Activated naive CD8-positive, alpha-beta T cell (primary cell): ENCODE results near the gene SLC12A2.

Experiments
- H3K27ac Mint-ChIP-seq: one replicate; pipeline ENCODE4 v1.8.0; 2021; ENCODE audit warnings: mixed read lengths
- H3K27me3 Mint-ChIP-seq: one replicate; pipeline ENCODE4 v1.8.0; 2021; ENCODE audit warnings: mixed read lengths
- H3K36me3 Mint-ChIP-seq: one replicate; pipeline ENCODE4 v1.8.0; 2021; ENCODE audit warnings: mixed read lengths
- H3K4me1 Mint-ChIP-seq: one replicate; pipeline ENCODE4 v1.8.0; 2021; ENCODE audit warnings: low read depth, mixed read lengths
- H3K4me3 Mint-ChIP-seq: one replicate; pipeline ENCODE4 v1.8.0; 2021; ENCODE audit warnings: mild to moderate bottlenecking, mixed read lengths
- H3K9me3 Mint-ChIP-seq: one replicate; pipeline ENCODE4 v1.8.0; 2021; ENCODE audit warnings: low read depth, mixed read lengths

SLC12A2 gene

DNA sequence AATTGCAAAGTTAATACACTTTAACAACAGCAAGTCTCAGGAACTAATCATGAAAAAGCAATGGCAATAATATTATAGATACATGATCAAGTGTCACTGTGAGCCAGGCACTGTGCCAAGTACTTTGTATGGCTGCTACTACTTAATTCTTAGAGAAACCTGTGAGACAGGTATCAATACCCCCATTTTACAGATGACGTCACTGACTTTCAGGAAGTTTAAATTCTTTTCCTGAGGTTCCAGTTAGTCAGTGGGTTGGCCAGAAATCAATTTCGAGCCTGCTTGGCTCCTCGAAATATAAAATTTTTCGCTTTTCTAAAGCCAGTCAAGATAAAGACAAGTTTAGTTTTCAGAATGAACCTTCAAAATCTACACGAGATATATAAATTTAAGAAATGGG lies 130.3 kb downstream of the SLC12A2 start:
- no peaks in the 10 kb centered on the region for H3K9me3 Mint-ChIP-seq
- H3K4me1 Mint-ChIP-seq = no peaks in the 10 kb centered on the region
- no peaks in the 10 kb centered on the region for H3K27me3 Mint-ChIP-seq
- H3K36me3 Mint-ChIP-seq = no peaks in the 10 kb centered on the region
- no peak overlapping the region for H3K27ac Mint-ChIP-seq
- H3K4me3 Mint-ChIP-seq = no peak overlapping the region

DNA sequence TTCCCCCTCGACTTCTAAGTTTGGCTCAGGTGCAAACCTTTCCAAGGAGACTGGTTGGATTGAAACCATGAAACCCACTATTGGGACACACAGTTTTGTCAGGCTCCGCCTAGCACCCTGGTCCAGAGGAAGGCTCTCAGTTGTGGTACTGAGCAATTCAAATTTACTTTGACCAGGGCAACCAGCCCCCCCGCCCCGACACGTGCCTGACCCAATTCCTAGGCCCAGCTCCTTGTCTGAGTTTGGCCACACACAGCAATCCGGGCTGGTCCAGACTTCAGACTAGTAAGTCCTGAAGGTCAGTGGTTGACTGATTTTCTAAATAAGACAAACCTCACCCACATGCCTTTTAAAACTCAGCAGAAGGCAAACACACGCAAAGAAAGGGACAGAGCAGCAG lies 132.7 kb downstream of the SLC12A2 start:
- Mint-ChIP-seq H3K4me3 (no peak overlapping the region), H3K36me3 (no peaks in the 10 kb centered on the region), H3K27ac (no peak overlapping the region), H3K27me3 (no peaks in the 10 kb centered on the region), H3K4me1 (no peaks in the 10 kb centered on the region), H3K9me3 (no peaks in the 10 kb centered on the region)

DNA sequence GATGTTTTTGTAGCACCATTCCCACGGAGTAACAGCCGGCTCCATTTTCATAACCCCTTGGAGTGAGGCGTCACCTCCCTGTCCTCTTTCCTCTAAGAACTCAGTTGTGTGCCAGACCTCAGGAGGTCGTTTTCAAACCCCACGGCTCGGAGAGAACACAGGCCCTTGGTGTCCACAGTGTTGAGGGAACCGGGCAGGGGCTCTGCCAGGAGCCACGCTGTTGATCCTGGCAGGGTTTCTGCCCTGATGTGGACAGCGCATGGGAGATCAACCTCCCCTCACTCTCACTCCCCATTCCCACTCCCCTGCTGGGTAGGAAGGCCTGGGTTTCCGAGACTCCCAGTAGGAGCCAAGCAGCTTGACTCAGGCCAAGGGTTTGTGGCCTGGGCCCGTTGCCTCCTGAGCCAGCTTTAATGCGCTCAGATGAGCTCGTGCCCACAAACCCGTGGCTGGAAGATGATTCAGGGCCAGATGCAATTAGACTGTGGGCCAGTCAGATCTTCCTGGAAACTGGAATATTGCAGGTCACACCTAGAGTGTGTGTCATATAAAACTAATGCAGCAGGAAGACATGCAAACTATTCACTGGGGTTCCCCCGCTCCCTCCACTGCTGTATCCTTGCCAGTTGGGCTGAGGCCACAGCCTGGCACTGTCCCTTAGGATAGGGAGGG lies 133.4 kb downstream of the SLC12A2 start:
- Mint-ChIP-seq H3K4me1 (no peaks in the 10 kb centered on the region), H3K4me3 (no peak overlapping the region), H3K36me3 (no peaks in the 10 kb centered on the region), H3K9me3 (no peaks in the 10 kb centered on the region), H3K27ac (no peak overlapping the region), H3K27me3 (no peaks in the 10 kb centered on the region)

DNA sequence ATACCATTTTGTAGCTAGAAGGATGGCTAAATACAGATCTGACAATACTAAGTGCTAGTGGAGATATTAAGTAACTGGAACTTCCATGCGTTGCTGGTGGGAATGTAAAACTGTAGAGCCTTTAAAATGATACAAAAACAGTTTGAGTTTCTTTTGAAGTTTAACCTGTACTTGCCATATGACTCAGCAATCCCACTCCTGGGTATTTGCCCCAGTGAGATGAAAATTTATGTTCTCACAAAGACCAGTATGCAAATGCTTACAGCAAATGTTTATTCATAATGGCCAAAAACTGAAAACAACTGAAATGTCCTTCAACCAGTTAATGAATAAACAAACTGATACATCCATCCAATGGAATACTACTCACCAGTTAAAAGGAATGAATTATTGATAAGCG lies 137.3 kb downstream of the SLC12A2 start:
- Mint-ChIP-seq H3K4me3 (no peak overlapping the region), H3K36me3 (no peaks in the 10 kb centered on the region), H3K9me3 (no peaks in the 10 kb centered on the region)

DNA sequence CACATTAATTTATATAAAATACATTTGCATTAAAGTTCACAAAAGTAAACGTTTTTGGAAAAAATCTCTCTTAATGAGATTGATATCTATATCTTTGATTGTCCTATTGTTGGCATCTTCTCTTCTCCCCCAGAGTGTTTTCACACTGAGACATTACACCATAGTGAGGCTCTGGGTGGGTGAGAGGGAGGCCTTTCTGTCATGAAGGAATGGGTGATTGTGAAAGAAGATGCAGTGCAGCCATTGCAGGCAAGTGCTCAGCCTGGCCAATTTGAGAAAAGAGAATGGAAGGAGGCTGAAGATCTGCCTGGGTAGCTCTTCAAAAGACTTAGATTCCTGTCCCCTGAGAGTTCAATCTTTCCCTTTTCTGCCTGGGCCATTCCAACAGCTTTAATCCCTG lies 140.8 kb downstream of the SLC12A2 start:
- Mint-ChIP-seq H3K9me3 (no peaks in the 10 kb centered on the region), H3K27ac (no peak overlapping the region), H3K4me3 (no peak overlapping the region), H3K4me1 (no peaks in the 10 kb centered on the region), H3K36me3 (no peaks in the 10 kb centered on the region), H3K27me3 (no peaks in the 10 kb centered on the region)

More for the DNA sequence above, 137.3 kb downstream of the SLC12A2 start:
- Mint-ChIP-seq H3K27me3 (no peaks in the 10 kb centered on the region), H3K4me1 (no peaks in the 10 kb centered on the region), H3K27ac (no peak overlapping the region)

DNA sequence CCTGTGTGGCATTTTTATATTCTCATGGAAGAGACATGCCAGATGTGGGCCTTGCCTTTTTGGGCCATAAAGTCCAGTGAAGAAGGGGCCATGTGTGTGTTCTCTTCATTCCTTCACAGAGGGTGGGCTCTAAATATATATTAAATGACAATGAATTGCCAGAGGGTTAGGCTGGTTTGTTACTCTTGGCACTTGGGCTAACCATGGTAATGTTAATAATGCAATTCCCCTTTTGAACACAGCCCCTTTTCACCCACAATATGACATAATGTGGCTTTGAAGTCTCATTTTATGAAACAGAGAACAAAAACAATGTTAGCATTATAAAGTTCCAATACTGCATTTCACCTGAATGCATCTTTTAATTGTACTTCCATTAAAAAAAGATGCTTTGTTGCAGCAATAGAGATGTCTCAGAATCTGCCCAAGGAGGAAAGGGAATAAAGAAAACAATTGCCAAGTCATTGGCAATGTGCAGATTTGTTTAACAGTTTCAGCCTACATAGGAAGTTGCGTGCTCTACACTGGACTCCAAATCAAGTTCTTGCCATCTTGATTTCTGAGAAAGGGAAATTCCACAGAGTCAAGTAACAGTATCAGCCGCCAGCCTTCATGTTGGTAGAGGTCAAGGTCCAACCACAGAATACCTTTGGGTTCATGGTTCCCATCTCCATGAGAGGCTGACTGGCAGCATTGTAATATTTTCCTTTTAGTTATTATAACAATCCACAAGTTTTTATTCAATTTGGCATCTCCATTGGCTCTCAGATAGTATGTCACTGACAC lies 141.9 kb downstream of the SLC12A2 start:
- no peak overlapping the region for H3K4me3 Mint-ChIP-seq
- H3K27me3 Mint-ChIP-seq = no peaks in the 10 kb centered on the region
- peaks cover 7% of the 10 kb centered on the region for H3K9me3 Mint-ChIP-seq
- no peaks in the 10 kb centered on the region for H3K36me3 Mint-ChIP-seq
- H3K27ac Mint-ChIP-seq = no peak overlapping the region
- H3K4me1 Mint-ChIP-seq = no peaks in the 10 kb centered on the region

DNA sequence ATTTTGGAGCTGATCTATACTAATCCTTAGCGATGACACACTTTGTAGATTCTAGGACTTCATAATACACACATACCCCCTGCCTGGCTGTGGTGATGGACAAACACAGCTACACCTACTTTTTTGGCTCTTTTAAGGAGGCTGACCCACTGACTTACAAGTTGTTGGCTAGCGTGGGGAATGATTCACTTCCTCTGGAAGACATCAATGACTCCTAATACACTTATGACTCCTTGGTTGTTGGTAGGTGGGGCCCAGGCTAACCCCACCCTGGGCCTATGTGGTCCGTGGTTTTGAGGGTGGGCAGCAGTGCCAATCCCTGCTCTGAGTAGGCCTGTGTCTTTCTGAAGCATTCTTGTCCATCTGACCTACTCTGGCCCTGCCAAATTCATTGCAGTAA lies 144.4 kb downstream of the SLC12A2 start:
- Mint-ChIP-seq H3K27me3 (no peaks in the 10 kb centered on the region), H3K27ac (no peak overlapping the region), H3K36me3 (no peaks in the 10 kb centered on the region), H3K9me3 (peaks cover 9% of the 10 kb centered on the region), H3K4me3 (no peak overlapping the region), H3K4me1 (no peaks in the 10 kb centered on the region)

DNA sequence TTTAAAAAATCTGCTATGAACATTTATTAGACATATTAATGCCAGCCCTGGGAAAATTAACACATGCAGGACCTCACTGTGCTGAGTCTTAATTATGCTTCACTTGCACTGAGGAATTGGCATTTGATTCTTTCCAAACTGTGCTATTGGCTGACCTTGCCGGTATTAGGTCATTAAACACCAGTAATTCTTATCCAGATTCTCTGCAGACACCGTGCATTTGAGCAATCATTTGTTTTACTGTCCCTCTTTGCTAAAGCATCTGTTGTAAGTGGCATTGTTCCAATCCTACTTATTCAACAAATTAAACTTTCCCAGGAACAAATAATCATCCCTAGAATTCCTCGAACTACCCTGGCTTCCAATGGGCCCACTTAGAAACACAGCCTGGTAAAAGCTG lies 145.0 kb downstream of the SLC12A2 start:
- Mint-ChIP-seq H3K4me1 (no peaks in the 10 kb centered on the region), H3K36me3 (no peaks in the 10 kb centered on the region), H3K9me3 (peaks cover 9% of the 10 kb centered on the region), H3K4me3 (no peak overlapping the region), H3K27ac (no peak overlapping the region), H3K27me3 (no peaks in the 10 kb centered on the region)

DNA sequence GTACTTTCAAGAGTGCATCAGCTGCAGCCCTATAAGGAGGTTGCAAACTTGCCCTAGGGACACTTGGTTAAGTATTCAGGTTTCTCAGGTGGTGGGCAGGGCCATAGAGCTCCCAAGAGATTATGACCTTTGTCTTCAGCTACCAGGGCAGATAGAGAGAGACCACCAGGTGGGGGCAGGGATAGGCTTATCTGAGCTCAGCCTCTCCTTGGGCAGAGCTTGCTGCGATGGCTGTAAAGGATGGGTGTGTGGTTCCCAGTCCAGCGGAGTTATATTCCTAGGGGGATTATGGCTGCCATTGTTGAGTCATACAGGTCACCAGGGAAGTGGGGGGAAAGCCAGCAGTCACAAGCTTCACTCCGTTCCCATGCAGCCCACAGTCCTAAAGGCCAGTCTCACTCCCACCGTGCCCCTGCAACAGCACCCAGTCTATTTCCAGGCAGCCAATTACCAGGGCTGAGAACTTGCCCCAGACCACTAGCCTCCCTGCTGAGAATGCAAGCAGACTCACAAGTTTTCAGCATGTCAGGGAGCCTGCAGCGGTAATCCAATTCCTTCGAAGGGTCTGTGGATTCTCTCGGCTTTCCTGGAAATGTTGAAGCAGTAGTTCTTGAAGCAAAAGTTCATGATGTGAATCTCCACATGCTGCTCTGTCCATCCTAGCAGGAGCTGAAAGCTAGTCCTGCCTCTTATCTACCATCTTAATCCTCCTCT lies 151.5 kb downstream of the SLC12A2 start:
- H3K27ac Mint-ChIP-seq = no peak overlapping the region
- H3K36me3 Mint-ChIP-seq = no peaks in the 10 kb centered on the region
- H3K4me3 Mint-ChIP-seq = no peak overlapping the region
- H3K9me3 Mint-ChIP-seq = peaks cover 5% of the 10 kb centered on the region
- H3K27me3 Mint-ChIP-seq = peaks cover 9% of the 10 kb centered on the region
- H3K4me1 Mint-ChIP-seq = no peaks in the 10 kb centered on the region

DNA sequence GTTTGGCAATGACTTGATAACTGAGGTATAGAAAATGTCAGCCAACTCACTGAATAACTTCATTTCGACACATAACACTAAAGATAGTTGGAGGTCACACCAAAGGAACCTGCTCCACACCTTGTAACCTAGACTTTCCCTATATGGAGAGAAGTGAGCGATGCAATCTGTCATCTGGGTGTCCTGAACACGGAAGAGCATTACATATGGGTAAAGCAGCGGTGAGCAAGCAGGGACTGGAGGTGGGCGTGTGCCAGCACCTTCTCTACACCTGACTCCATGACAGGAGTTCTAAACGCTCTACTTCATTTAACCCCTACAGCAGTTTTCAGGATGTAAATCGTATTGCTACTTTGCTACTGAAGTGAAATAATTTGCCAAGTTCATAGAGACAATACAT lies 152.8 kb downstream of the SLC12A2 start:
- peaks cover 9% of the 10 kb centered on the region for H3K27me3 Mint-ChIP-seq
- H3K4me1 Mint-ChIP-seq = no peaks in the 10 kb centered on the region
- no peak overlapping the region for H3K4me3 Mint-ChIP-seq
- no peaks in the 10 kb centered on the region for H3K9me3 Mint-ChIP-seq
- no peak overlapping the region for H3K27ac Mint-ChIP-seq
- H3K36me3 Mint-ChIP-seq = no peaks in the 10 kb centered on the region

DNA sequence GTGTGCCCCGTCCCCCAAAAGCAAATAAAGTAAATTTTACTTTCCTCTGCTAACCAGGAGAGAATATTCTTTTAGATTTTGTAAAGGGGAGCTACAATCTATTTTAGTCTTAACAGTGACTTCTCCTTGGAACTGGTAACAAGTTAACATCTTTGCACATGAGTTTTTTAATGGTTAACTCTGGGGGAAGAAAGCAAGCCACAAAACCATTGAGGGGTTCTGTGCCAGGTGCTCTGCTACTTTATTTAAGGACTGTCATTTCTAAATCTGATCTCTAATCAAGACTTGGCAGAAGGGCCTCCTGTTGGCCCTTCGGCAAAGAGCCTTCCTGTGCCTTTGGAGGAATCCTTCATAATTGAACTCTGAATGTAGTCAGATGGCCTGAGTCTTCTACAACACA lies 153.4 kb downstream of the SLC12A2 start:
- Mint-ChIP-seq H3K4me3 (no peak overlapping the region), H3K36me3 (no peaks in the 10 kb centered on the region), H3K27me3 (peaks cover 9% of the 10 kb centered on the region), H3K27ac (no peak overlapping the region), H3K4me1 (no peaks in the 10 kb centered on the region), H3K9me3 (no peaks in the 10 kb centered on the region)

DNA sequence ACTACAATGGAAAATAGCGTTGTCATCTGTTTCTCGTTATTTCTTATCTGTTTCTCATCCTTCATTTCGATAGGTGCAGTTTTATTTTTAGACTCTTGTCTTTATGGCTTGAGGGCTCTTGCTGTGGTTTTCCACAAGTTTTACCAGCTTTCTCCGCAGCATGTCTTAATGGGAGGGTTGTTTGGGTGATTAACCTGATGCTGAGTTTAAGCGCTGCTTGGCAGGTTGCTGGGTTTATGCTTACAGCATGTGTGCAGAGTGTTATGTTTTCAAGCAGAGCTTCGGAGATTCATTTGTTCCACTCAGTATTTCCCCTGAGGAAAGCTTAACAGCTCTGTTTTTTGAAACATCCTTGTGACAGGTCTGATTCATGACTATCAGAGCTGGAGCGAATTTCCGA lies 154.0 kb downstream of the SLC12A2 start:
- no peak overlapping the region for H3K27ac Mint-ChIP-seq
- H3K27me3 Mint-ChIP-seq = peaks cover 9% of the 10 kb centered on the region
- H3K9me3 Mint-ChIP-seq = no peaks in the 10 kb centered on the region
- no peaks in the 10 kb centered on the region for H3K36me3 Mint-ChIP-seq
- no peaks in the 10 kb centered on the region for H3K4me1 Mint-ChIP-seq
- H3K4me3 Mint-ChIP-seq = no peak overlapping the region
